ENCODE data around the gene RHOD. TPM values are rescaled to one million over a fixed set of nuclear protein-coding genes. Genes with fewer than 3 reads are reported as not detected.

The RHOD gene
- total and polyA plus RNA-seq, 2 experiments from 2014 or later: 43.3 to 77.6 TPM

- Histone ChIP-seq H3K4me3 (no peak overlapping the region), H3K4me1 (ENCODE audit: insufficient read depth) (no peaks in the 10 kb centered on the region), H3K27me3 (no peaks in the 10 kb centered on the region), H3K4me2 (no peak overlapping the region), H3K9me2 (replicated peaks; ENCODE audit: insufficient read depth) (no peaks in the 10 kb centered on the region), H3K27ac (no peak overlapping the region), H4K20me1 (ENCODE audit: insufficient read depth, poor library complexity, severe bottlenecking) (no peaks in the 10 kb centered on the region), H3K79me2 (no peaks in the 10 kb centered on the region), H2AFZ (no peak overlapping the region), H3K9me3 (ENCODE audit: low read depth) (no peaks in the 10 kb centered on the region), H3K36me3 (replicated peaks; ENCODE audit: insufficient read depth, low read depth) (no peaks in the 10 kb centered on the region)
- TF ChIP-seq EZH2phosphoT487 (IDR thresholded peaks at IDR 0.05; ENCODE audit: low read depth, severe bottlenecking, unreplicated experiment): no peak
- no peak for TF ChIP-seq EZH2 (IDR thresholded peaks at IDR 0.05; ENCODE audit: borderline replicate concordance)
- no peak for TF ChIP-seq CTCF (IDR thresholded peaks at IDR 0.05; ENCODE audit: poor library complexity)
- DNase-seq (ENCODE audit: low spot score): no peak
- WGBS (ENCODE audit: low lambda C conversion rate, missing lambda C conversion rate): 78% methylated on average over 5 of the region's 5 CpGs
These were observed 40.1 kb upstream of the RHOD start for GRCh38 chr11:67016550-67016949.

- Histone ChIP-seq H3K4me3 (no peak overlapping the region), H3K36me3 (replicated peaks; ENCODE audit: insufficient read depth, low read depth) (no peaks in the 10 kb centered on the region), H3K27ac (no peak overlapping the region), H2AFZ (no peak overlapping the region), H3K9me2 (replicated peaks; ENCODE audit: insufficient read depth) (no peaks in the 10 kb centered on the region), H3K4me1 (ENCODE audit: insufficient read depth) (peaks cover 3% of the 10 kb centered on the region), H3K9me3 (ENCODE audit: low read depth) (no peaks in the 10 kb centered on the region), H3K4me2 (no peak overlapping the region), H3K27me3 (peaks cover 33% of the 10 kb centered on the region), H4K20me1 (ENCODE audit: insufficient read depth, poor library complexity, severe bottlenecking) (no peaks in the 10 kb centered on the region), H3K79me2 (no peaks in the 10 kb centered on the region)
- no peak for DNase-seq (ENCODE audit: low spot score)
- no peak for TF ChIP-seq EZH2phosphoT487 (IDR thresholded peaks at IDR 0.05; ENCODE audit: low read depth, severe bottlenecking, unreplicated experiment)
- 99% methylated on average over 6 of the region's 6 CpGs for WGBS (ENCODE audit: low lambda C conversion rate, missing lambda C conversion rate)
These were observed 35.7 kb upstream of the RHOD start for GRCh38 chr11:67020949-67021348.

GRCh38 chr11:67022341-67022933, 34.2 kb upstream of the RHOD start:
- H3K4me2 ChIP-seq: peak overlapping the region; percentile 90
- peaks cover 3% of the 10 kb centered on the region for H3K4me1 ChIP-seq (ENCODE audit: insufficient read depth)
- H2AFZ ChIP-seq: no peak overlapping the region
- no peak overlapping the region for H3K4me3 ChIP-seq
- H3K27ac ChIP-seq: no peak overlapping the region
- 41% methylated on average over 20 of the region's 20 CpGs for WGBS (ENCODE audit: low lambda C conversion rate, missing lambda C conversion rate)
- no peaks in the 10 kb centered on the region for H3K9me3 ChIP-seq (ENCODE audit: low read depth)
- no peak for DNase-seq (ENCODE audit: low spot score)
- H3K9me2 ChIP-seq (replicated peaks; ENCODE audit: insufficient read depth): no peaks in the 10 kb centered on the region
- no peaks in the 10 kb centered on the region for H3K79me2 ChIP-seq
- peaks cover 33% of the 10 kb centered on the region for H3K27me3 ChIP-seq
- no peaks in the 10 kb centered on the region for H4K20me1 ChIP-seq (ENCODE audit: insufficient read depth, poor library complexity, severe bottlenecking)
- no peaks in the 10 kb centered on the region for H3K36me3 ChIP-seq (replicated peaks; ENCODE audit: insufficient read depth, low read depth)
- TF ChIP-seq EZH2 (IDR thresholded peaks at IDR 0.05; ENCODE audit: borderline replicate concordance) (no peak), CTCF (IDR thresholded peaks at IDR 0.05; ENCODE audit: poor library complexity) (no peak), EZH2phosphoT487 (IDR thresholded peaks at IDR 0.05; ENCODE audit: low read depth, severe bottlenecking, unreplicated experiment) (no peak)

GRCh38 chr11:67022961-67023956, 33.4 kb upstream of the RHOD start, which contains the start of gene SYT12:
SYT12 (plus strand) TSS chr11:67023134; CDS start chr11:67030145, 7,011 bp downstream.
- Histone ChIP-seq H3K27ac (no peak within 1 kb of the TSS), H2AFZ (no peak within 1 kb of the TSS), H4K20me1 (ENCODE audit: insufficient read depth, poor library complexity, severe bottlenecking) (no peaks in the 10 kb centered on the region), H3K36me3 (replicated peaks; ENCODE audit: insufficient read depth, low read depth) (no peaks in the 10 kb centered on the region), H3K4me1 (ENCODE audit: insufficient read depth) (peaks cover 3% of the 10 kb centered on the region), H3K9me2 (replicated peaks; ENCODE audit: insufficient read depth) (no peaks in the 10 kb centered on the region), H3K79me2 (no peaks in the 10 kb centered on the region), H3K27me3 (peaks cover 33% of the 10 kb centered on the region), H3K4me3 (peak within 1 kb of the TSS; percentile 45), H3K9me3 (ENCODE audit: low read depth) (no peaks in the 10 kb centered on the region), H3K4me2 (peak within 1 kb of the TSS; percentile 90)
- WGBS (ENCODE audit: low lambda C conversion rate, missing lambda C conversion rate): 5% methylated on average over 63 of the region's 118 CpGs
- TF ChIP-seq CTCF (IDR thresholded peaks at IDR 0.05; ENCODE audit: poor library complexity) (no peak), EZH2phosphoT487 (IDR thresholded peaks at IDR 0.05; ENCODE audit: low read depth, severe bottlenecking, unreplicated experiment) (no peak), EZH2 (IDR thresholded peaks at IDR 0.05; ENCODE audit: borderline replicate concordance) (no peak)
- peak; percentile 28 for DNase-seq (ENCODE audit: low spot score)

Data from hepatocyte (in vitro differentiated cells).